GM21526 (cell line): ENCODE results near the gene CMA1.
"Not testable (repeated sequence)": the region's sequence is repeated elsewhere in the genome, so short reads cannot be mapped to it uniquely, and the experiment has no call there.

ENCODE experiments used
- ATAC-seq: cut with Tn5 transposase; IDR thresholded peaks from one replicate; pipeline ENCODE4 v1.9.1; 2021; ENCODE audit warnings: moderate library complexity; ENCODE audit not compliant: unreplicated experiment, low FRiP score

Gene CMA1

GRCh38 chr14:24508155-24508840 lies at the start of gene CMA1:
Gene CMA1 (minus strand): TSS chr14:24508265. CDS start chr14:24508235, 30 bp downstream.
- ATAC-seq, result no peak

- ATAC-seq, result no peak
Measured at GRCh38 chr14:24556756-24557155, 48.7 kb upstream of the CMA1 start.

GRCh38 chr14:24549064-24549463 lies 41.0 kb upstream of the CMA1 start:
- ATAC-seq, result not testable (repeated sequence)

GRCh38 chr14:24542346-24542936 lies 34.4 kb upstream of the CMA1 start:
- ATAC-seq, result no peak

- ATAC-seq, result no peak
Measured at GRCh38 chr14:24535737-24536136, 27.7 kb upstream of the CMA1 start.

GRCh38 chr14:24534286-24534685 lies 26.2 kb upstream of the CMA1 start:
- no peak for ATAC-seq

- not testable (repeated sequence) for ATAC-seq
Measured at GRCh38 chr14:24525877-24526620, 18.0 kb upstream of the CMA1 start.

GRCh38 chr14:24518851-24519250 lies 10.8 kb upstream of the CMA1 start:
- no peak for ATAC-seq

- no peak for ATAC-seq
Measured at GRCh38 chr14:24514209-24514608, 6.1 kb upstream of the CMA1 start.

GRCh38 chr14:24513009-24513408 lies 4.9 kb upstream of the CMA1 start:
- ATAC-seq, result no peak

- ATAC-seq, result no peak
Measured at GRCh38 chr14:24506443-24506842, 1.6 kb downstream of the CMA1 start.

GRCh38 chr14:24504425-24504950 lies 3.6 kb downstream of the CMA1 start:
- ATAC-seq, result no peak

GRCh38 chr14:24491586-24492408 lies 16.3 kb downstream of the CMA1 start:
- ATAC-seq, result not testable (repeated sequence)

- no peak for ATAC-seq
Measured at GRCh38 chr14:24483604-24484252, 24.3 kb downstream of the CMA1 start.

- ATAC-seq, result not testable (repeated sequence)
Measured at GRCh38 chr14:24482699-24483303, 25.3 kb downstream of the CMA1 start.

- ATAC-seq, result peak; percentile 76
Measured at GRCh38 chr14:24481622-24482324, 26.3 kb downstream of the CMA1 start.

- ATAC-seq, result not testable (repeated sequence)
Measured at GRCh38 chr14:24479999-24480398, 28.1 kb downstream of the CMA1 start.

GRCh38 chr14:24475261-24475660 lies 32.8 kb downstream of the CMA1 start:
- no peak for ATAC-seq

- ATAC-seq, result no peak
Measured at GRCh38 chr14:24473211-24473610, 34.9 kb downstream of the CMA1 start.
